Measurements from ENCODE around the gene TMA16. TPM values are rescaled to one million over a fixed set of nuclear protein-coding genes. Genes with fewer than 3 reads are reported as not detected.

The TMA16 gene
- total and polyA plus RNA-seq, 2 of the 8 experiments (the other 6 are each of a cell fraction or from before 2014, with no cell fraction given): 8.0 to 64.2 TPM

GRCh38 chr4:163556177-163556576 is 61.7 kb downstream of the TMA16 start:
- no peaks in the 10 kb centered on the region for H3K79me1 ChIP-seq (ENCODE audit: low read depth, low read length)
- no peak overlapping the region for H3K4me2 ChIP-seq (ENCODE audit: insufficient read depth in 1 of 2, low read depth in 2 of 2, low read length in 2 of 2)
- FAIRE-seq (no peak), DNase-seq (ENCODE audit: low read depth in 1 of 2, low spot score in 2 of 2) (no peak)
- 73% methylated on average over 2 of the region's 2 CpGs; no CpG with 5 or more reads in 1 of the 2 experiments for WGBS, 2 experiments (ENCODE audit: extremely low coverage in 1 of 2, insufficient coverage in 1 of 2, insufficient read length in 1 of 2, insufficient replicate concordance in 2 of 2, low coverage in 1 of 2, low lambda C conversion rate in 2 of 2, missing lambda C conversion rate in 1 of 2)
- peaks cover 2% of the 10 kb centered on the region; the same call in 1 of the 2 replicates for H3K23me2 ChIP-seq (ENCODE audit: low read depth, low read length)
- H3K27ac ChIP-seq (ENCODE audit: low read depth, low read length): no peak overlapping the region
- H2BK5ac ChIP-seq (ENCODE audit: low read depth, low read length): no peak overlapping the region
- no peak overlapping the region for H3K23ac ChIP-seq (ENCODE audit: insufficient read length)
- no peak overlapping the region for H4K5ac ChIP-seq (ENCODE audit: insufficient read length, low read depth, low read length)
- no peaks in the 10 kb centered on the region for H3K36me3 ChIP-seq (ENCODE audit: control insufficient read depth in 2 of 4, insufficient read depth in 4 of 4, low read length in 3 of 4)
- H3K4me1 ChIP-seq (replicated peaks in 1 of 4; ENCODE audit: control insufficient read depth in 3 of 4, insufficient read depth in 4 of 4, low read length in 3 of 4): no peaks in the 10 kb centered on the region
- no peak overlapping the region for H2BK15ac ChIP-seq (ENCODE audit: low read length)
- H3K27me3 ChIP-seq (replicated peaks in 1 of 4; ENCODE audit: control insufficient read depth in 3 of 4, extremely low read depth in 1 of 4, insufficient read depth in 3 of 4, low read length in 3 of 4): no peaks in the 10 kb centered on the region
- H3K18ac ChIP-seq (ENCODE audit: extremely low read depth, low read length): no peak overlapping the region
- H3K4me3 ChIP-seq (ENCODE audit: extremely low read depth in 1 of 4, insufficient read depth in 2 of 4, low read depth in 3 of 4, low read length in 4 of 4): no peak overlapping the region
- no peak overlapping the region for H2BK12ac ChIP-seq (ENCODE audit: low read depth, low read length)
- no peak overlapping the region for H3K14ac ChIP-seq (ENCODE audit: insufficient read length)
- ChIA-PET CTCF (ENCODE audit: partially characterized antibody) (interaction anchor here (0.6 to 11.1 kb wide), 40 partner anchors 10 to 1187 kb away, joined by 3 to 119 read pairs (median 4); no protein-coding TSS in a partner anchor), POLR2A (ENCODE audit: partially characterized antibody) (interaction anchor here (0.7 to 0.9 kb wide), 2 partner anchors 14 to 124 kb away, joined by 3 to 4 read pairs; no protein-coding TSS in a partner anchor)
- no peak overlapping the region for H4K8ac ChIP-seq (ENCODE audit: extremely low read depth, insufficient read depth, low read length)
- H2BK120ac ChIP-seq (replicated peaks; ENCODE audit: low read depth, low read length): no peak overlapping the region
- H4K20me1 ChIP-seq (replicated peaks in 1 of 2; ENCODE audit: control insufficient read depth in 1 of 2, insufficient read depth in 2 of 2, low read length in 2 of 2): no peaks in the 10 kb centered on the region
- H2AK5ac ChIP-seq (ENCODE audit: low read depth, low read length): no peak overlapping the region
- H3K56ac ChIP-seq (replicated peaks; ENCODE audit: insufficient read length, low read depth, low read length): no peak overlapping the region
- H3K9ac ChIP-seq (replicated peaks in 1 of 4; ENCODE audit: extremely low read depth in 1 of 4, low read depth in 3 of 4, low read length in 3 of 4): no peak overlapping the region
- no peak overlapping the region for H2AFZ ChIP-seq (ENCODE audit: low read length)
- H2BK20ac ChIP-seq (ENCODE audit: low read length): no peak overlapping the region
- no peaks in the 10 kb centered on the region for H3K9me3 ChIP-seq (ENCODE audit: insufficient read depth in 2 of 2, low read depth in 1 of 2, low read length in 1 of 2)
- no peak overlapping the region for H3K4ac ChIP-seq (replicated peaks; ENCODE audit: insufficient read length, low read depth, low read length)
- no peaks in the 10 kb centered on the region for H3K79me2 ChIP-seq (ENCODE audit: control insufficient read depth in 1 of 2, insufficient read depth in 2 of 2, low read length in 2 of 2)
- no peak overlapping the region for H4K91ac ChIP-seq (replicated peaks; ENCODE audit: insufficient read length, low read length)
- TF ChIP-seq, protein P1, sequence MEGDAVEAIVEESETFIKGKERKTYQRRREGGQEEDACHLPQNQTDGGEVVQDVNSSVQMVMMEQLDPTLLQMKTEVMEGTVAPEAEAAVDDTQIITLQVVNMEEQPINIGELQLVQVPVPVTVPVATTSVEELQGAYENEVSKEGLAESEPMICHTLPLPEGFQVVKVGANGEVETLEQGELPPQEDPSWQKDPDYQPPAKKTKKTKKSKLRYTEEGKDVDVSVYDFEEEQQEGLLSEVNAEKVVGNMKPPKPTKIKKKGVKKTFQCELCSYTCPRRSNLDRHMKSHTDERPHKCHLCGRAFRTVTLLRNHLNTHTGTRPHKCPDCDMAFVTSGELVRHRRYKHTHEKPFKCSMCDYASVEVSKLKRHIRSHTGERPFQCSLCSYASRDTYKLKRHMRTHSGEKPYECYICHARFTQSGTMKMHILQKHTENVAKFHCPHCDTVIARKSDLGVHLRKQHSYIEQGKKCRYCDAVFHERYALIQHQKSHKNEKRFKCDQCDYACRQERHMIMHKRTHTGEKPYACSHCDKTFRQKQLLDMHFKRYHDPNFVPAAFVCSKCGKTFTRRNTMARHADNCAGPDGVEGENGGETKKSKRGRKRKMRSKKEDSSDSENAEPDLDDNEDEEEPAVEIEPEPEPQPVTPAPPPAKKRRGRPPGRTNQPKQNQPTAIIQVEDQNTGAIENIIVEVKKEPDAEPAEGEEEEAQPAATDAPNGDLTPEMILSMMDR (IDR thresholded peaks at IDR 0.05; ENCODE audit: control extremely low read depth in 1 of 3, insufficient read depth in 1 of 3, low read depth in 1 of 3, low read length in 3 of 3): peak in 1 of 3 experiments; percentile 3; a peak in 1 of 4 replicates
